Gastrocnemius medialis (tissue), 4 donors: ENCODE data around the gene TMEM192.

ENCODE experiments used
- POLR2A ChIP-seq, 2 donors: fragments of 450-650 bp; IDR thresholded peaks; one replicate each; pipeline ENCODE4 v1.6.1; 2017; ENCODE audit warnings: antibody characterized with exemption in 2 of 2, mild to moderate bottlenecking in 2 of 2, moderate library complexity in 2 of 2
- TF ChIP-seq, protein P1 (sequence below), 5 experiments: fragments of 450-650 bp in 3 of 5; fragments of 200-600 bp in 2 of 5; sonication (generic) in 2 of 5; IDR thresholded peaks in 4 of 5; conservative IDR thresholded peaks in 1 of 5; 1 replicate in 4 of 5; 2 replicates in 1 of 5; pipeline ENCODE4 v1.5.1; 2016 to 2019; ENCODE audit warnings: antibody characterized with exemption in 5 of 5, mild to moderate bottlenecking in 3 of 5, moderate library complexity in 3 of 5

GRCh38 chr4:165053645-165054044 lies 59.0 kb downstream of the TMEM192 start, which contains the start of gene TRIM75:
- TF ChIP-seq POLR2A (IDR thresholded peaks at IDR 0.05), result no peak
- TF ChIP-seq, protein P1, sequence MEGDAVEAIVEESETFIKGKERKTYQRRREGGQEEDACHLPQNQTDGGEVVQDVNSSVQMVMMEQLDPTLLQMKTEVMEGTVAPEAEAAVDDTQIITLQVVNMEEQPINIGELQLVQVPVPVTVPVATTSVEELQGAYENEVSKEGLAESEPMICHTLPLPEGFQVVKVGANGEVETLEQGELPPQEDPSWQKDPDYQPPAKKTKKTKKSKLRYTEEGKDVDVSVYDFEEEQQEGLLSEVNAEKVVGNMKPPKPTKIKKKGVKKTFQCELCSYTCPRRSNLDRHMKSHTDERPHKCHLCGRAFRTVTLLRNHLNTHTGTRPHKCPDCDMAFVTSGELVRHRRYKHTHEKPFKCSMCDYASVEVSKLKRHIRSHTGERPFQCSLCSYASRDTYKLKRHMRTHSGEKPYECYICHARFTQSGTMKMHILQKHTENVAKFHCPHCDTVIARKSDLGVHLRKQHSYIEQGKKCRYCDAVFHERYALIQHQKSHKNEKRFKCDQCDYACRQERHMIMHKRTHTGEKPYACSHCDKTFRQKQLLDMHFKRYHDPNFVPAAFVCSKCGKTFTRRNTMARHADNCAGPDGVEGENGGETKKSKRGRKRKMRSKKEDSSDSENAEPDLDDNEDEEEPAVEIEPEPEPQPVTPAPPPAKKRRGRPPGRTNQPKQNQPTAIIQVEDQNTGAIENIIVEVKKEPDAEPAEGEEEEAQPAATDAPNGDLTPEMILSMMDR (IDR thresholded peaks at IDR 0.05 in 4 of 5, conservative IDR thresholded peaks at IDR 0.05 in 1 of 5), result no peak
